MV-4-11 (cell line): ENCODE measurements around the gene PRR30.
"Not testable (repeated sequence)": the region's sequence is repeated elsewhere in the genome, so short reads cannot be mapped to it uniquely, and the experiment has no call there.

ENCODE experiments used
- DNase-seq: peaks from one replicate; lab custom pipeline; 2025; lab: John Stamatoyannopoulos, UW

PRR30 gene

DNA sequence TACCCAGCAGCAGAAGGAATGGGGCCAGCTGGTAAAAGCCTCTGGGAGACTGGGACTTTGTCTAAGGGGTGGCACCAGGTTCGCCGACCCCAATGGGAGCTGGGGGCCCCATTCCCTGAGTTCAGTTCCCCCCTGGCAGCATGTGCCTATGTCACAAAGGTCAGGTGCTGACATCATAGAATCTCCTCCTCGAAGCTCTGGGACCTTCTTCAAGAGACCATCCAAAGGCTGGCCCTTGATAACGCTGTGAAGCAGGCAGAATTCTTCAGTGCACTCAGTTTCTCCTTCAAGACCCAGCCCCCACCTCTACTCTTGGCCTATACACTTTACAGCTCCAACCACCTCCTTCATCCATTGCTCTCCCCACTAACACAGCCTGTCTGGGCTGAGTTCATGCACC lies at the start of gene PRR30:
PRR30 (minus strand) TSS at position 101 of the 400 bp plus-strand sequence. CDS start 1,081 bp downstream, outside the sequence.
- no peak for DNase-seq

DNA sequence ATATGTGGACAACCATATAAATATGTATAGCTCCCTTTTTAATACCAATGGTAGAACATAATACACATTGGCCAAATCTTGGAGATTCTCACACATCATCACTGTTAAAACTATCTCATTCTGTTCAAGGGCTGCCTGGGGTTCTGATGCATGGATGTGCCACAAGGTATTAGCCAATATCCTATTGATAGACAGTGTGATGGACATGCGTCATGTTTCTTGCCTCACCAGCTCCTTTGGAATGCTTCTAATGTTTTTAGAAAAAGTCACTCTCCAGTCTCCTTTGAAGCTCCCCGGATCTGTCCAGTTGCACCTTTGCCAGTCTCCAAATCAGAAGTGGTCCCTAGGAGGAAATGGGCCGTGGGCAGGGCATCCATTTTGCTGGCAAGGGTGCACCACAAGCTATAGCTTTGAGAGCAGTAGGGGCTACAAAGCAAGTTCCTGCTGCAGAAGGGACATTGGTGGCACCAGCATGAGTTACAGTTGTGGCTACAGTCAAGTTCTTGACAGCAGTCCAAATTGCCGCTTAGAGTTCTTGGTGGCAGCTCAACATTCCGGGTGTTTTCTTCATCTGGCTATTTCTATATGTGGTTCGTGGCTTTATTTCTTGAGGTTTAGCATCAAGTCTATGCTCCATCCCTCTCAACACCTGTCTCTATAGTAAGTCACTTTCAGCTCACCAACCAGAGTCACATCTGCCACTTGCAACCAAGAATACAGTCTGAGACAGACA lies 47.6 kb upstream of the PRR30 start:
- DNase-seq = peak; percentile 51

DNA sequence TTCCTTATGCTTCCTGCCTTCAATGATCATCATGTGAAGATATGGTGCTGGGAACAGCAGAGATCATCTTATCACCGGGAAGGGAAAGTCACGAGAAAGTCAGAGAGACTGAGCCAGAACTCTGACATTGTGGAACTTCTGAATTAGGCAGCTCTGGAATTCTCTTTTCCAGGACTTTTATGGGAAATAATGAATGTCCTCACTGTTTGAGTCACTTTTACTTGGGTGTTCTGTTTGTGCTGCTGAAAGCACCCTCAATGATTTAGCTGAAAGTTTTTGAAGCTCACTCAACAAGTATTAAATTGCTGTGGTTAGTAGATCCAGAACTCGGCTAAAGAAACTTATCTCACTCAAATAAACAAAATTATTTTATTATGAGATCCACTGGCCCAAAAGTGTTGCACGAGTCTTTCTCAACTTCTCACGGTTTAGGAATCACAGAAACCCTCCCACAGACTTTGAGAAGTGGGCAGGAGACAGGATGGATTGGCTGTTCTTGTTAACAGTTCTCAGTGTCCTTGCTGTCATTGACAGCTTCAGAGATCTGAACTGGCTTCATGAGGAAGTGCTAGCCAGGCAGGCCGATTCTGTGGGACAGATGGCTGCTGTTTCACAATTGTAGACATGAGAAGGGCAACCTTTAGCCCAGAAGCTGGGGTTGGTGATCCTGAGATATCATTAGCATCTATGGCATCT lies 46.3 kb upstream of the PRR30 start:
- DNase-seq = peak; percentile 96

DNA sequence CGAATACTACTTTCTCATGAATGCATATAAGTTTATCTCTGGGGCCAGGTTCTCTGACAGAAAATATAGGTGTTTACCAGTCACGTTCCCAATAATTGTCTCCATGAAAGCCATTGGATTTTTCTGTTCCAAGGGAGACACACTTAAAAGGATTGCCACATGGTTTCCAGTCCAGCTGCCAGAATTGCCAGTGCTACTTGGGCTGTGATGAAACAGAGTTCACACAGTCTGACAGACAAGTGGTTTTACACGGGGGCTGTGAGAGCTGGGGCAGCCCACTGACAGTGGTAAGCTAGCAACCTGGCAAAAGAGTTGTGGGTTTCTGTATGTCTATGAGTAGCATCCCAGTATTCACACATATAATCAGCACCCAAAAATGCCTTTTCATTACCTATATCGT lies 44.9 kb upstream of the PRR30 start:
- peak; percentile 64 for DNase-seq

DNA sequence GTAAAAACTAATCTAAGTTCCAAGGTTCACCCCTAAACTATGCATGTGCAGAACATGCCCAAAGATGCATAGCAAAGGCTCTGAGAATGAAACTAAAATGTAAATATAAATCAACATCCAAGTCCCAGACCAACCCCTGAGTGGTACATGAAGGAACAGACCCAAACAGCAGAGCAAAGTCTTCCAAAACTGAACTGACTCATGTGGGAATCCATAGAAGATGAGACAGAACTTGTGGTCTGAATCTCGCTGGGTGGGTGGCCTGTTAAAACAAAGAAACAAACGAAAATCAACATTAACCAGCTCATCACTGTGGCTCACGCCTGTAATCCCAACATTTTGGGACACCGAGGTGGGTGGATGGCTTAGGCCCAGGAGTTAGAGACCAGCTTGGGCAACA lies 43.1 kb upstream of the PRR30 start:
- no peak for DNase-seq

DNA sequence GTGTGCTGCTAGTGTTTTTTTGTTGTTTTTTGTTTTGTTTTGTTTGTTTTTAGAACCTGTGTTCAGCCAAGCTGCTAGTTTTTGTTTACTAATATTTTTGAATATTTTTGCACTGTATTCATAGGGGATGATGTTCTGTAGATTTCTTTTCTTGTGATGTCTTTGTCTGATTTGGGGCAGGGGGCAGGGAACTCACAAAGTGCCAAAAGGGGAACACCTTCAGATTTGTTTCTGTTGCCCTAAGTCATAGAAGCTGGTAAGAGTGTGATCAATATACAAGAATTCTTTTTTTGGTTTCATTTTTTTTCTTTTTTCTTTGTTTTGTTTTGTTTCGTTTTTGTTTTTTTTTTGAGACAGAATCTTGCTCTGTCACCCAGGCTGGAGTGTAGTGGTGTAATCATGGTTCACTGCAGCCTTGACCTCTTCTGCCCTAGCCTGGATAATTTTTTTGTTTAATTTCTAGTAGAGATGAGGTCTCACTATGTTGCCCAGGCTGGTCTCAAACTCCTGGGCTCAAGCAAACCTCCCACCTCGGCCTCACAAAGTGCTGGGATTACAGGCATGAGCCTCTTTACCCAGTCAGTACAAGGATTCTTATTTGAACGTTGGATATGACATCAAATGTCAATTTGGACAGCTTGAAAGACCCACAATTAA lies 40.3 kb upstream of the PRR30 start:
- no peak for DNase-seq

DNA sequence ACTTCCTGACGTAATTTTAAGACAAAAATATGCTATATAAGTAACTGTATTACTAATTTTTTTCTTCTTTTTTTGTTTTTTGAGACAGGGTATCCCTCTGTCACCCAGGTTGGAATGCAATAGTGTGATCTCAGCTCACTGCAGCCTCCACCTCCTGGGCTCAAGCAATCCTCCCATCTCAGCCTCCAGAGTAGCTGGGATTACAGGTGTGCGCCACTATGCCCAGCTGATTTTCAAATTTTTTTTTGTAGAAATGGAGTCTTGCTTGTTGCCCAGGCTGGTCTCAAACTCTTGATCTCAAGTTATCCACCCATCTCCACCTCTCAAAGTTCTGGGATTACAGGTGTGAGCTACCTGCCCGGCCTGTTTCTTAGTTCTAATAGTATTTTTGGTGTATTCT lies 39.3 kb upstream of the PRR30 start:
- DNase-seq = no peak

DNA sequence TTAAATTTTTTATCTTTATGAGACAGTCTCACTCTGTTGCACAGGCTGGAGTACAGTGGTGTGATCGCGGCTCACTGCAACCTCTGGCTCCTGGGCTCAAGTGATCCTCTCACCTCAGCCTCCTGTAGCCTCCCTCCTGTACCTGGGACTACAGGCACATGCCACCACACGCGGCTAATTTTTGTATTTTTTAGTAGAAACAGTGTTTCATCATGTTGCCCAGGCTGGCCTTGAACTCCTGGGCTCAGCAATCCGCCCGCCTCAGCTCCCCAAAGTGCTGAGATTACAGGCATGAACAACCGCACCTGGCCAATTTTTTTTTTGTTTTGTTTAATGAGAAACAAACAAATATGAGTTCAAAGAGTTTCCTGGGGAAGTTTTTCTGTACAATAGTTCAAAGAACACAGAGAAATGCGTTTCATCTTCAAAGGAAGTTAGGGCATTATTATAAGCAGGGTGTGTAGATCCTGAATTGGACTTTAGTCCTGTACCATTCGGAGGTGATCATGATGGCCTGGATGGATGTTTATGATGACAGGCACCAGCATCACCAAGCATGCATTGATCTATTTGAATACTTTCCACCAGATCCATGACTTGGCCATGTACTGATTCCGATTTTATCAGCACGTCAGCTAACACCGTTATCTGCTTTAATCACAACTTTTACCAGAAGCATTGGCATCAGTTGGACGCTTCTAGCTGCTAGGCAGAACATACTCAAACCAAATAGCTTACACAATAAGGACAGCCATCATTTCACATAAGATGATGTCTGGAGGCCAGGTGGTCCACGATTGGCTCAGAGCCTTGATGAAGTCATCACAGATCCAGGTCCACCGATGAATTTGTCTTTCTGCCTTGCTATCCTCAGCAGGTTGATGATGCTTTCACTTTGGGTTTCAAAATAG lies 38.5 kb upstream of the PRR30 start:
- DNase-seq = no peak

DNA sequence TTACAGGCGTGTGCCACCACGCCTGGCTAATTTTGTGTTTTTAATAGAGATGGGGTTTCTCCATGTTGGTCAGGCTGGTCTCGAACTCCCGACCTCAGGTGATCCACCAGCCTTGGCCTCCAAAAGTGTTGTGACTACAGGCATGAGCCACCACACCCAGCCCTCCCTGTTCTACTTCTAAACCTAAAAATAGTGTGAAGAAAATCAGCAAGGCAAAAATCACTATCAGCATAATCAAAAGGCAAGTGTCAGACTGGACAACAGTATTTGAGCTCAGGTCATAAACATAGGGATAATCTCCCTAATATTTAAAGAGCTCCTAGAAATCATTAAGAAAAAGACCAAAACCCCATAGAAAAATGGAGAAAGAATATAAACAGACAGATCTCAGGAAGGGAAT lies 36.6 kb upstream of the PRR30 start:
- not testable (repeated sequence) for DNase-seq

DNA sequence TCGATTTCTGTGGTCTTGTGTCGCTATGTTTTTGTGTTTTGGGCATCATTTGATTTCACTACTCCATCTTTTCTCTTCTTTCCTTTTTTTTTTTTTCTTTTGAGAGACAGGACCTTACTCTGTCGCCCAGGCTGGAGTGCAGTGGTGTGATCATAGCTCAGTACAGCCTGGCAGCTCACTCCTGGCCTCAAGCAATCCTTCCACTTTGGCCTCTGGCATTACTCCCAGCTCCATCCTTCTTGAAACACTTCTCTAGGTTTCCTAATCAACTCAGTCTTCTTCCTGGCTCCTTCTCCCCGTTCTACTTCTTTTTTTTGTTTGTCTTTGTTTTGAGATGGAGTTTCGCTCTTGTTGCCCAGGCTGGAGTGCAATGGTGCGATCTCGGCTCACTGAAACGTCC lies 36.1 kb upstream of the PRR30 start:
- DNase-seq = no peak

DNA sequence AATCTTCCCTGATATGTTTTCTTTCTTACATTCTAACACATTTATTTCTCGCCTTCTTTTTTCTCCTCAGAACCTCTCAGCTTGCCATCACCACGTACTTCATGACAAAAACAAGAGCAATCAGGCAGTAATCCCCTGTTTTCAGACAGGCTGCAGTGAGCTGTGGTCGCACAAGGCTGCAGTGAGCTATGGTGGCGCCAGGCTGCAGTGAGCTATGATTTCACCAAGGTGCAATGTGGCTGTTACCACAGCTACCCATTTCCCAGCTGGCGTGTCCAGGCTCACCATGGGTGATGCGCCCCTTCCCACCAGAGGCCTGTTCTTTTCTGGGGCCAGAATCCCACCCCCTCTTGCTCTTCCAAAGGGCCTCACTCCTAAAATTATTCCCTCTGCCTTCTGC lies 35.4 kb upstream of the PRR30 start:
- DNase-seq = peak; percentile 51

DNA sequence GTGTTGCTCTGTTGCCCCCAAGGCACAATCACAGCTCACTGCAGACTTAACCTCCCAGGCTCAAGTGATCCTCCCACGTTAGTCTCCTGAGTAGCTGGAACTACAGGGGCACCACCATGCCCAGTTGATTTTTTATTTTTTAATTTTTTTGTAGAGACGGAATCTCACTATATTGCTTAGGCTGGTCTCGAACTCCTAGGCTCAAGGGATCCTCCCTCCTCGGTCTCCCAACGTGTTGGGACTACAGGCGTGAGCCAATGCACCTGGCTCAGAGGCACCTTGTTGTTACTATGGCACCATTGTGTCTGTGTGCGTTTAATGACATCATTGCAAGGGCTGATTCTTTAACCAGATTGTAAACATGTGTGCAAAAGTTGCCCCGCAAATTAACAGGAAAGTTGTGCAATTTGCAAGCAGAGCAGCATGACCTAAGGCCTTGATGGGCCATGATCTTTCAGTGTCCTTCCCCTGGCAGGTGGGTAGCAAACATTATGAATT lies 32.2 kb upstream of the PRR30 start:
- DNase-seq = peak; percentile 18

DNA sequence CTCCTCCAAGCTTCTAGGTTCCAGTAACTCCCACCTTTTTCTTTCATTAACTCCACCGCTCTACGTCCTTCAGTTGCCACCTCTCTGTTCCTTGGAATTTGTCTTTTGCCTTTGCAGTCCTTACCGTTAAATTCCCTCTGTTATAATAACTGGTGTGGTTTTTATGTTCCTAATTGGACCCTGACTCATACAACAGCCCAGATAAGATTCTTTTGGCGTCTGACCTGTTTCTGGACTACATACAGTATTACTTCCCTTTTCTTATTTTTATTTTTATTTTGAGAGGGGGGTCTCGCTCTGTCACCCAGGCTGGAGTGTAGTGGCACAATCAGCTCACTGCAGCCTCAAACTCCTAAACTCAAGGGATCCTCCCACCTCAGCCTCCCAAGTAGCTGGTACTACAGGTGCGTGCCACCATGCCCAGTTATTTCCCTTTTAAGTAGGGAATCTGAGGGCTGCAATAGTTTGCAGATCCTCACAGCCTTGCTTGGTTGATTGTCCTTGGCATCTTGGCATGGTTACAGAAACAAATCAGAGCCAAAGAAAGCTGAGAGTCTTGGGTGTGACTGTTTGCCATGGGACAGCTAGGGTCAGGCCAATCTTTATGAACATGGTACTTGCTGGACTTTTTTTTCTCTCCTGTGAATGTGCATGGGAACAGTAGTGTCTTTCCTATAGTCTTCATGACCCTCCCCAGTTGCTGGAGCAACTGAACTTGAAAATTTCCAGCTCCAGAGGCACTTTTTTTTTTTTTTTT lies 31.5 kb upstream of the PRR30 start:
- peak; percentile 70 for DNase-seq

DNA sequence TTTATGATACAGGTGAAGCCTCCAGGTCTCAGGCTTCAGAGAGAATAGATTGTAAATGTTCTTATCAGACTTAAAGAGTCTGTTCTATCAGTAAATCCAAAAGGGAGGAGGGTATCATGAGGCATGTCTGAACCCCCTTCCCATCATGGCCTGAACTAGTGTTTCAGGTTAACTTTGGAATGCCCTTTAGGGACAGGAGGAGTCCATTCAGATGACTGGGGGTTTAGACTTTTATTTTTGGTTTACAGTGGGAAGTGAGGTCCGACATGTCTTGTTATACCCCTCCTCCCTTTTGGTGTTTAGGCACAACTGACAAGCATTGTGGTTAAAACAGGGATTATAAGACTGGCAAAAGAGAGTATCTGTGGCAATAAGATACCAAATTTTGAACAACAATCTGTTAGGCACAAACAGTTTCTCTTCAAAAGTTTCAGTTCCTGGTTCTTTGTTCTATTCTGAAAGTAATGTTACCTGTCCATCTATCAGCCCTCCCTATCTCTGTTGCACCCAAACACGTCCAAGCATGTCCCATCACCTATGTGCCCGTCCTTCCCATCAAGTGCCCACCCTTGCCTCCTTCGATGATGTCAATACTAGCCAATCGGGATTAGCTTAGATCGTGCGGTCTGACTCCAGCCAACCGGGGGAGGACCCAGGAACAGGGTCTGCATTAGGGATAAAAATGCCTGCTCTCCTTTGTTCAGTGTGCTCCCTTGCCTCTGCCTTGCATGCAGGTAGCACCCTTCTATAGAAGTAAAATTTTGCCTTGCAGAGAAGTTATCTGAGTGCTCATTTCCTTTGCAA lies 26.0 kb upstream of the PRR30 start:
- DNase-seq = peak; percentile 73

DNA sequence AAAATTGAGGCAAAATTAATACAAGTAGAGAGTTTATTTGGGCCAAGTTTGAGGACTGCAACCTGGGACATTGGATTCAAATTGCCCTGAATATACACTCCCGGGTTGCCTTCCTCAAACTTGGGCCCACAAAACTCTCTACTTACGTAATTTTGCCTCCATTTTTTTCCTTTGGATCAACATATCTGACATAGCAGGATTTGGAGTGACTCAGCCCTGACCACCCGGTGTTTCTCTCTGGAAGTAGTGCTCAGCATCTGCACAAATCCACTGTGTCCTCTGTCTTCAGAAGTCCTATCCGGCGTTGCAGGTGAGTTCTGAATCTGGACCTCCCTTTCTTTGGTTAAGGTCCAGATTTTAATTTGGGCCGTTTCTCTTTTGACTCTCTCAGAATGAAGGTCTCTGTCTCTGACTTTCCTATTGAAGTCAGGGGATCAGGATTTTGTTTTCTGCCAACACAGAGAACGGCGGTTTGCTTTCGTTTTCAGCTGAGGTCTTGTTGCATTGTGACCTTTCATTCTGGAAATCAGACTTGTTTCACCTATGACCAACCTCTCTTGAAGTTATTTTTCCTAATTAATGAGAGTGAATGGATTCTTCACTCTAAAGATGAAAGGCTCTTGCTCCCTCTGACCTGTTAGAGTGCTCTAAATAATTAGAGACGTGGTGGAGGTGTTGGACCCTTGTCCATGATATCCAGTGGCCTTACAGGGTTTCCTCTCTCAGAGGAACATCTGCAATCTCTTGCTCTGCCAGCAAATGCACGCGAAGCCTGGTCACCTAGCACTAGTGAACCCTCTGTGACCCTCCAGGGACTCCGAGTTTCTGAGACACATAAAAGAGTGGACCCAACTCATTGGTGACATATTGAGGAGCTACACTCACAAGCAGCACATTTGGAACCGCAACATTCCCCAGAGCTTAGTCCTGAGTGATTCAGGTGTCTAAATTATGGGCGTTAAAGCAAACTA lies 23.2 kb upstream of the PRR30 start:
- peak; percentile 15 for DNase-seq

DNA sequence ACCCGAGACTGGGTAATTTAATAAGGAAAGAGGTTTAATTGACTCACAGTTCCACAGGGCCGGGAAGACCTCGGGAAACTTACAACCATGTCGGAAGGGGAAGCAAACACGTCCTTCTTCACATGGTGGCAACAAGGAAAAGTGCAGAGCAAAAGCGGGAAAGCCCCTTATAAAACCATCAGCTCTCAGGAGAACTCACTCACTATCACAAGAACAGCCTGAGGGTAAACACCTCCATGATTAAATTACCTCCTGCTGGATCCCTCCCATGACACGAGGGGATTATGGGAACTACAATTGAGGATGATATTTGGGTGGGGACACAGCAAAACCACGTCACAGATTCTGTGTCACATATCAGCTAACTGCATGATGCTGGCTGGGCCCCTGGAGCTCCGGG lies 21.0 kb upstream of the PRR30 start:
- DNase-seq = no peak

DNA sequence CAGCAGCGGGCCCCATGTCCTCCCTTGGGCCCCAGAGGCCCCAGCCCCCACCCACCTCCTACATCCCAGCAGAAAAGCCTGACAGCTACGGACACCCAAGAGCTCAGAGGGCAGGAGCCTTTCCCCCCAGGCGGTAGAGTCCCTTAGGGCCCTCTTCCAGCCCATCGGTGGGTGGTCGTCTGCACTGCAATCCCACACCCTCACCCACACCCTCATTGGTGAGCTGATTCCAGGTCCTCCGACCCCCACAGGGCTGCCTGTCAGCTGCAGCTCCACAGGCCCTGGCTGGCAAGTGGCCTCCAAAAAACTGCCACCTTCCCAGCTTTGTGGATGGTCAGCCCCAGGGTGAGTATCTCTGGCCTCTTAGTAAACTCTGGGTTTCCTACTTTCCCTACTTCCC lies 20.1 kb upstream of the PRR30 start:
- no peak for DNase-seq

DNA sequence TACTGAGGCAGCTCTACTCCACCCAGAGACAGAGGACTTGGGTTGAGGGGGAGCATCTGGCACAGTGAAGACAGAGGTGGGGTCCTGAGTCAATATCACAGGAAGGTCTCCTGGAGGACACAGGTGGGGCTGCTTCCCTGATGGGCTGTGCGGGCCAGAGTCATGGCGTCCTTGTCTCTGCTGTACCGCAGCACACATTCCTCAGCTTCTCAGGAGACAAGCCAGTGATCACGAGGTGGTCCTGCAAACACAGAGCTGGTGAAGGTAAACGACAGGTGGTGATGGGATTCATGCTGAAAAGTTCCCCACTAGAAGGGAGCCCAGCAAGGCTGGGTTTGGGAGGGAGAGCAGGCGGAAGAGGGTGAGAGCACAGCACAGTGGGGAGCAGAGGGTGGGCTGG lies 19.3 kb upstream of the PRR30 start:
- DNase-seq = no peak

DNA sequence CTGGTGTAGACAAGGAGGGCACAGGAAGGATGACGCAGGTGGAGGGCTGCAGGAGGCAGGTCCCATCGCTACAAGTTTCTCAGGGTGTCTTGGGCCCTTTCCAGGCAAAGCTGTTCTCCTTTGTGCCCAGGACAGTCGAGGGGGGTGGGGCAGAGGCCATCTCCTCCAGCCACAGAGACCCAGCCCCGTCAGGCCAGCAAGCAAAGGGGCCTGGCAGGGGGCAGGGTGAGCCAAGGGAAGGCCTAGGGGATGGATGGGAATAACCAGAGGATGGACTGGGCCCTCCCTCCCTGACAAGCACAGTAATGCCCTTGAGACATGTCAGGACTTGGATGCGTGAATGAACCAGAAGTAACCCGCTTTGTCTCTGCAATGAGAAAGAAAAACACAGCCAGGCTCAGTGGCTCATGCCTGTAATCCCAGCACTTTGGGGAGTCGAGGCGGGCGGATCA lies 15.9 kb upstream of the PRR30 start:
- DNase-seq = peak; percentile 18
